ENCODE data around the gene ZFP69. TPM values are rescaled to one million over a fixed set of nuclear protein-coding genes. Genes with fewer than 3 reads are reported as not detected.

Gene ZFP69
- total RNA-seq, 1 experiment from 2014 or later = not detected

- no TSS peak for BruUV-seq (replicated peaks)
- no peak overlapping the region for H3K27ac ChIP-seq (ENCODE audit: low read depth, low read length)
- intact Hi-C loops (cut with micrococcal nuclease) = loop anchor here (5.0 kb wide), 1 partner anchor 134 kb away; the partner anchor contains the start of gene RIMS3
- no peaks in the 10 kb centered on the region; a peak in 1 of 4 replicates for H3K36me3 ChIP-seq (ENCODE audit: control insufficient read depth in 1 of 2, insufficient read depth in 2 of 2, low read length in 2 of 2)
- ChIA-PET RAD21 (ENCODE audit: low non-redundant PET in 1 of 2, low total read pairs in 2 of 2, uncharacterized antibody in 2 of 2, unreplicated experiment in 2 of 2) (no interaction called here), CTCF (interaction anchor here (0.6 to 2.4 kb wide), 18 partner anchors 8 to 613 kb away, joined by 3 to 10 read pairs (median 3); no protein-coding TSS in a partner anchor), POLR2A (no interaction called here)
- H3K4me3 ChIP-seq (replicated peaks in 1 of 2; ENCODE audit: low read depth in 1 of 2, low read length in 2 of 2) = peak overlapping the region in 1 of 2 experiments; percentile 72; a peak in 3 of 4 replicates
- ATAC-seq (peak; percentile 49), DNase-seq (ENCODE audit: low read depth, low spot score) (peak; percentile 50)
- H3K79me2 ChIP-seq (ENCODE audit: insufficient read depth, low read length) = no peaks in the 10 kb centered on the region
- no peaks in the 10 kb centered on the region for H4K20me1 ChIP-seq (ENCODE audit: insufficient read depth)
- no peak overlapping the region for H2AFZ ChIP-seq (ENCODE audit: low read depth, low read length, poor library complexity, severe bottlenecking)
- H3K9ac ChIP-seq (ENCODE audit: low read length) = no peak overlapping the region
- no peaks in the 10 kb centered on the region for H3K9me3 ChIP-seq (ENCODE audit: control insufficient read depth in 1 of 2, insufficient read depth in 1 of 2, low read depth in 1 of 2, low read length in 2 of 2)
- H3K4me1 ChIP-seq (ENCODE audit: control insufficient read depth in 1 of 2, insufficient read depth in 2 of 2, low read length in 2 of 2) = peaks cover 7 to 11% of the 10 kb centered on the region in 2 experiments; a peak in 3 of 4 replicates
- no peaks in the 10 kb centered on the region for H3K27me3 ChIP-seq (ENCODE audit: insufficient read depth, low read length)
- TF ChIP-seq ZBTB33 (IDR thresholded peaks at IDR 0.05; ENCODE audit: extremely low read depth, insufficient replicate concordance, low read length) (no peak), EZH2 (IDR thresholded peaks at IDR 0.05) (no peak), CTCF (IDR thresholded peaks at IDR 0.05 in 2 of 3, conservative IDR thresholded peaks at IDR 0.05 in 1 of 3; ENCODE audit: borderline replicate concordance in 1 of 3, insufficient read depth in 1 of 3, low read depth in 2 of 3, low read length in 2 of 3) (peak; percentile 58 to 76 (median 76); a peak in 5 of 6 replicates), RAD21 (IDR thresholded peaks at IDR 0.05; ENCODE audit: low read depth) (peak; percentile 47), MAX (IDR thresholded peaks at IDR 0.05) (no peak), EZH2phosphoT487 (IDR thresholded peaks at IDR 0.05; ENCODE audit: borderline replicate concordance) (no peak), FOSL1 (IDR thresholded peaks at IDR 0.05; ENCODE audit: low read depth) (no peak), YY1 (IDR thresholded peaks at IDR 0.05; ENCODE audit: extremely low read depth, insufficient replicate concordance, low read depth, low read length) (no peak)
- no peaks in the 10 kb centered on the region for H3K9me2 ChIP-seq (ENCODE audit: insufficient read depth)
- peak overlapping the region; percentile 86 for H3K4me2 ChIP-seq (ENCODE audit: low read length)
These were observed 55.8 kb downstream of the ZFP69 start for GRCh38 chr1:40532844-40533424.
